Calu3 (cell line): Measurements from ENCODE around the gene NPM3. TPM values are rescaled to one million over a fixed set of nuclear protein-coding genes. Genes with fewer than 3 reads are reported as not detected.
"Not testable (repeated sequence)": the region's sequence is repeated elsewhere in the genome, so short reads cannot be mapped to it uniquely, and the experiment has no call there.

Experiments
- BruUV-seq: library from RNA; stranded (reverse); fragments of 400-500 nt; replicated peaks from 2 replicates; lab custom pipeline; 2021; lab: Mats Ljungman, UMichigan
- CTCF ChIA-PET: fragments of 300-600 bp; sonication (Branson Sonifier 250); formaldehyde crosslinking; loops from one replicate; lab custom pipeline; 2022; ENCODE audit warnings: antibody characterized with exemption; lab: Charles Lee
- DNase-seq: peaks from one replicate; pipeline ENCODE4 v3.0.0; 2022
- H3K27ac Mint-ChIP-seq: one replicate; pipeline ENCODE4 v1.8.0; 2022; ENCODE audit warnings: mixed read lengths; ENCODE audit not compliant: unreplicated experiment
- H3K27me3 Mint-ChIP-seq: one replicate; pipeline ENCODE4 v1.8.0; 2022; ENCODE audit warnings: mixed read lengths; ENCODE audit not compliant: unreplicated experiment
- H3K36me3 Mint-ChIP-seq: one replicate; pipeline ENCODE4 v1.8.0; 2022; ENCODE audit warnings: mild to moderate bottlenecking, moderate library complexity, mixed read lengths; ENCODE audit not compliant: insufficient read depth, unreplicated experiment
- H3K4me1 Mint-ChIP-seq: one replicate; pipeline ENCODE4 v1.8.0; 2022; ENCODE audit warnings: mild to moderate bottlenecking, low read depth, mixed read lengths; ENCODE audit not compliant: unreplicated experiment
- H3K4me3 Mint-ChIP-seq: one replicate; pipeline ENCODE4 v1.8.0; 2022; ENCODE audit warnings: mild to moderate bottlenecking, low read depth, moderate library complexity, mixed read lengths; ENCODE audit not compliant: unreplicated experiment
- H3K9me3 Mint-ChIP-seq: one replicate; pipeline ENCODE4 v1.8.0; 2022; ENCODE audit warnings: low read depth, mixed read lengths; ENCODE audit not compliant: unreplicated experiment
- CTCF ChIP-seq: fragments of 200-600 bp; IDR thresholded peaks from one replicate; pipeline ENCODE4 v1.8.0; 2022; ENCODE audit warnings: antibody characterized with exemption; ENCODE audit not compliant: unreplicated experiment
- intact Hi-C: fragments of 100-400 bp; cut with micrococcal nuclease; formaldehyde crosslinking; loops from one replicate; pipeline ENCODE4 v1.10.0; 2022; ENCODE audit not compliant: unreplicated experiment
- total RNA-seq: library from RNA; stranded (reverse); gene quantifications from 2 replicates; pipeline ENCODE4 v1.2.3, GENCODE V29; 2022

NPM3 gene
- total RNA-seq, 1 experiment from 2014 or later: 51.5 TPM

- intact Hi-C loops: no loop called here
- no peak for TF ChIP-seq CTCF
- Mint-ChIP-seq H3K4me1 (no peaks in the 10 kb centered on the region), H3K27ac (no peak overlapping the region), H3K27me3 (no peaks in the 10 kb centered on the region), H3K4me3 (no peak overlapping the region), H3K36me3 (peaks cover 55% of the 10 kb centered on the region), H3K9me3 (no peaks in the 10 kb centered on the region)
- CTCF ChIA-PET: interaction anchor here (1.6 kb wide), 1 partner anchor 11 kb away, joined by 3 read pairs; no protein-coding TSS in a partner anchor
- BruUV-seq: no TSS peak
- no peak for DNase-seq
Observed at GRCh38 chr10:101793526-101793925, 10.3 kb upstream of the NPM3 start.

- no peak for TF ChIP-seq CTCF
- H3K4me1 Mint-ChIP-seq: peaks cover 5% of the 10 kb centered on the region
- CTCF ChIA-PET: interaction anchor here (0.7 kb wide), 1 partner anchor 12 kb away, joined by 3 read pairs; no protein-coding TSS in a partner anchor
- BruUV-seq: no TSS peak
- no peak overlapping the region for H3K4me3 Mint-ChIP-seq
- no peak overlapping the region for H3K27ac Mint-ChIP-seq
- no peak for DNase-seq
- H3K27me3 Mint-ChIP-seq: no peaks in the 10 kb centered on the region
- H3K36me3 Mint-ChIP-seq: peaks cover 60% of the 10 kb centered on the region
- no peaks in the 10 kb centered on the region for H3K9me3 Mint-ChIP-seq
- intact Hi-C loops: no loop called here
Observed at GRCh38 chr10:101789686-101790085, 6.4 kb upstream of the NPM3 start.

GRCh38 chr10:101789231-101789630, 6.0 kb upstream of the NPM3 start:
- BruUV-seq, H3K27ac Mint-ChIP-seq, H3K4me1 Mint-ChIP-seq, DNase-seq, CTCF ChIA-PET, H3K9me3 Mint-ChIP-seq, H3K4me3 Mint-ChIP-seq, H3K27me3 Mint-ChIP-seq, intact Hi-C loops: not testable (repeated sequence)
- peaks cover 56% of the 10 kb centered on the region for H3K36me3 Mint-ChIP-seq

- peaks cover 34% of the 10 kb centered on the region for H3K4me1 Mint-ChIP-seq
- CTCF ChIA-PET: no interaction called here
- peak overlapping the region; percentile 52 for H3K27ac Mint-ChIP-seq
- TF ChIP-seq CTCF: no peak
- no peaks in the 10 kb centered on the region for H3K9me3 Mint-ChIP-seq
- H3K4me3 Mint-ChIP-seq: no peak overlapping the region
- no peaks in the 10 kb centered on the region for H3K27me3 Mint-ChIP-seq
- intact Hi-C loops: no loop called here
- H3K36me3 Mint-ChIP-seq: peaks cover 59% of the 10 kb centered on the region
- DNase-seq: no peak
- BruUV-seq: no TSS peak
Observed at GRCh38 chr10:101785801-101786200, 2.6 kb upstream of the NPM3 start.

GRCh38 chr10:101784558-101784957, 1.3 kb upstream of the NPM3 start:
- peak overlapping the region; percentile 97 for H3K4me3 Mint-ChIP-seq
- H3K4me1 Mint-ChIP-seq: peaks cover 34% of the 10 kb centered on the region
- no peak for TF ChIP-seq CTCF
- H3K36me3 Mint-ChIP-seq: peaks cover 51% of the 10 kb centered on the region
- no peaks in the 10 kb centered on the region for H3K9me3 Mint-ChIP-seq
- intact Hi-C loops: no loop called here
- peaks cover under 1% of the 10 kb centered on the region for H3K27me3 Mint-ChIP-seq
- H3K27ac Mint-ChIP-seq: no peak overlapping the region
- CTCF ChIA-PET: interaction anchor here (1.0 to 2.4 kb wide), 3 partner anchors 34 to 182 kb away, joined by 4 to 7 read pairs (median 5); partner anchors contain the start of gene OGA
- no peak for DNase-seq
- no TSS peak for BruUV-seq
